Panc1 (cell line): ENCODE results near the gene NDUFV3.

Source experiments
- POLR2AphosphoS5 ChIP-seq: IDR thresholded peaks from 2 replicates; pipeline ENCODE4 v1.6.1; 2012; ENCODE audit warnings: mild to moderate bottlenecking, low read depth, low read length, moderate library complexity
- TF ChIP-seq, protein P1 (sequence below): fragments of 450-650 bp; IDR thresholded peaks from 2 replicates; pipeline ENCODE4 v1.5.1; 2017; ENCODE audit warnings: mild to moderate bottlenecking

- TF ChIP-seq, protein P1, sequence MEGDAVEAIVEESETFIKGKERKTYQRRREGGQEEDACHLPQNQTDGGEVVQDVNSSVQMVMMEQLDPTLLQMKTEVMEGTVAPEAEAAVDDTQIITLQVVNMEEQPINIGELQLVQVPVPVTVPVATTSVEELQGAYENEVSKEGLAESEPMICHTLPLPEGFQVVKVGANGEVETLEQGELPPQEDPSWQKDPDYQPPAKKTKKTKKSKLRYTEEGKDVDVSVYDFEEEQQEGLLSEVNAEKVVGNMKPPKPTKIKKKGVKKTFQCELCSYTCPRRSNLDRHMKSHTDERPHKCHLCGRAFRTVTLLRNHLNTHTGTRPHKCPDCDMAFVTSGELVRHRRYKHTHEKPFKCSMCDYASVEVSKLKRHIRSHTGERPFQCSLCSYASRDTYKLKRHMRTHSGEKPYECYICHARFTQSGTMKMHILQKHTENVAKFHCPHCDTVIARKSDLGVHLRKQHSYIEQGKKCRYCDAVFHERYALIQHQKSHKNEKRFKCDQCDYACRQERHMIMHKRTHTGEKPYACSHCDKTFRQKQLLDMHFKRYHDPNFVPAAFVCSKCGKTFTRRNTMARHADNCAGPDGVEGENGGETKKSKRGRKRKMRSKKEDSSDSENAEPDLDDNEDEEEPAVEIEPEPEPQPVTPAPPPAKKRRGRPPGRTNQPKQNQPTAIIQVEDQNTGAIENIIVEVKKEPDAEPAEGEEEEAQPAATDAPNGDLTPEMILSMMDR, result no peak
- TF ChIP-seq POLR2AphosphoS5, result no peak
Observed at GRCh38 chr21:42906233-42906632, 13.1 kb downstream of the NDUFV3 start.
